Embryonic facial prominence (tissue), 1 donor: ENCODE measurements around the gene MMD.
"Not testable (repeated sequence)": the region's sequence is repeated elsewhere in the genome, so short reads cannot be mapped to it uniquely, and the experiment has no call there.

Source experiments
- DNase-seq: peaks from one replicate; pipeline ENCODE4 v3.0.0-alpha.2; 2016; ENCODE audit errors: extremely low spot score

MMD gene, protein sequence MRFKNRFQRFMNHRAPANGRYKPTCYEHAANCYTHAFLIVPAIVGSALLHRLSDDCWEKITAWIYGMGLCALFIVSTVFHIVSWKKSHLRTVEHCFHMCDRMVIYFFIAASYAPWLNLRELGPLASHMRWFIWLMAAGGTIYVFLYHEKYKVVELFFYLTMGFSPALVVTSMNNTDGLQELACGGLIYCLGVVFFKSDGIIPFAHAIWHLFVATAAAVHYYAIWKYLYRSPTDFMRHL

GRCh38 chr17:55421179-55421934 is at the start of gene MMD:
MMD (minus strand) TSS chr17:55421835; CDS start chr17:55421695, 140 bp downstream.
- DNase-seq: no peak

DNA sequence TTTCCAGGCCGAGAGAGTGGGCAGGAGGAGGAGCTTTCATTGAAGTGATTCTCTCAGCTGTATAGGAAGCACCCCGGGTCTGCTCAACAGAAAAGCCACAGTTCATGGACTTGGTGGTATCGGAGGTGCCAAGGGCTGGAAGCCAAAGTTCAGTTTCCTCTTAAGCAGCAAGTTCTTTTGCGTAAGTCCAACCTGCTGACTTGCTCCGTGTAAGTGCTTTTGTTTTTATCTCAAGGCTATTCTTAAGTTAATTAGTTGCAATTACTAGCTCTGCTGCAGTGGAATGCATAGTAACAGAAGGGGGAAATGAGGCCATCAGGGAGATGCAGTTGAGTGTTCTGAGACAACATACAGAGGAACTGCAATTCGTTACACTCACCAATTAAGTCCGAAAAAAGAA is 45.0 kb upstream of the MMD start:
- DNase-seq: no peak

GRCh38 chr17:55465771-55466170 is 44.1 kb upstream of the MMD start:
- not testable (repeated sequence) for DNase-seq

- no peak for DNase-seq
Observed at GRCh38 chr17:55463600-55463999, 42.0 kb upstream of the MMD start.

DNA sequence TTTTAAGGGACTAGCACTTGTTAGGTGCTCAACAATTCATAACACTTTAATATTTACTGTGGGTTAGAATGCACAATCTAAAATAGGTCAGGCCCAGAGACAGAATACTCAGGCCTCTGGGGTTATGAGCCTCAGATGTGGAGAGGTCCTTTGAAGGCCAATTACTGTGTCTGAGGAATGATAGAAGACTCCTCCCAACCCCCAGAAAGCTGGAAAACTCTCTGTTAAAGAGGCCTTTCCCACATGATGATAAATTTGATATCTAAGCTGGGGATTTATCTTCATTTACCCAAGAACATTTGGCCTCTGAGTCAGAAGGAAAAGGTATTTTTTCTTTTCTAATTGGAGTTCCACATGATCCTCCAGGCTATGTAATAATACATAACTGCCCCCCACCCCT is 41.1 kb upstream of the MMD start:
- DNase-seq: no peak

DNA sequence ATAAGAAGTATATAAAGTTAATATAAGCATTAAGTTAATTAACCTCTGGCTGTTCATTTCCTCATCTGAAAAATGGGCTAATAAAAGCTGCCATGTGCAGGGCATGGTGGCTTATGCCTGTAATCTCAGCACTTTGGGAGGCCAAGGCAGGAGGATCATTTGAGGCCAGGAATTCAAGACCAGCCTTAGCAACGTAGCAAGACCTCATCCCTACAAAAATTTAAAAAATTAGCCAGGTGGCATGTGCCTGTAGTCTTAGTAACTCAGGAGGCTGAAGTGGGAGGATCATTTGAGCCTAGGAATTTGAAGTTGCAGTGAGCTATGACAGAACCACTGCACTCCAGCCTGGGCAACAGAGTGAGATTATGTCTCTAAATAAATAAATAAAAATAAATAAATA is 40.6 kb upstream of the MMD start:
- DNase-seq: no peak

GRCh38 chr17:55458978-55459377 is 37.3 kb upstream of the MMD start:
- DNase-seq: no peak

DNA sequence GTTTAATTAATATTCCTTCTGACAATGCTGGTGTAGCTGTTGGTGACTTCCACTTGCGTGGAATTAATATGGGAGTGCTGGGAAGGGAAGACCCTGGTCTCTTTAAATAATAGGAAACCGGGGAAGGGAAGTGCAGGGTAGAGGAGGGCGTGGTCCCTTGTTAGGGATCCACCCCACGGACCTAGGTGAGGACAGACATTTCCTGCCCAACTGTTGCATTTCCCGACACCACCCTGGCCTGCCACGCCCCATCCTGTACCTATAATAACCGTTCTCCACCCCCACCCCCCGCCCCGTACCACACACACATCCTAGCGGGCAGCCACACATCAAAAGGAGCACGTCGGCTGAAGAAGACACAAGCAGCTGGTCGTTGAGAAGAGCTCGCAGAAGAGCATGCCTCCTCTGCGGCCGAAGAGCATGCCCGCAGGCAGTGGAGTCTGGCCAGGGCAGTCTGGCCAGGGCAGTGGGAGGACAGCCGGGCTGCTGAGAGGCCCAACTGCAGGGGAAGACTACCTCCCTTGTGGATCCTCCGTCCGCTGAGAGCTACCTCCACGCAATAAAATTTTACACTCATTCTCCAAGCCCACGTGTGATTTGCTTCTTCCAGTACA is 36.8 kb upstream of the MMD start:
- no peak for DNase-seq

- DNase-seq: no peak
Observed at GRCh38 chr17:55456307-55457240, 34.9 kb upstream of the MMD start.

DNA sequence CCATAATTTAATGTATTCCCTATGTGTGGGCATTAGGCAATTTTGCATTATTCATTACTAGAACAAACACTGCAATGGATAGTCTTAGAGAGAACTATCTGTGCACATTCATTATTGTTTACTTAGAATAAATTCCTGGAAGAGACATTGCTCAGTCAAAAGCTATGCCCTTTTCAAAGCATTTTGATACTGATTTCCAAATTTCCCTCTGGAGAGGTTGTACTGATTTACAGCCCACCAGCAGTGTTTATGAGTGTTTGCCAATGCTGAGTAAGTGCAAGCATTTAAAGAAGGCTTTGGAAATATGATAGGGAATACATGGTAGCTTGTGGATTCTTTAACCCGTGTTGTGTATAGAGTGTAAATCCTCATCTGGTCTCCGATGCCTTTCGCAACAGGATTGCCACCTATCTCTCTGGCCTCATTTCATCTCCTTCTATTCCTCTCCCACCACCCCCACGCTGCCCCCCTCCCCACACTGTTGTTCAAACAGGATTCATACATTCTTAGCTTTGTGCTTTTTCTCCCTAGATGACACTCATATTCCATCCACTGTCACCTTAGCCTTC is 33.4 kb upstream of the MMD start:
- DNase-seq: no peak

GRCh38 chr17:55453839-55454557 is 32.4 kb upstream of the MMD start:
- no peak for DNase-seq

DNA sequence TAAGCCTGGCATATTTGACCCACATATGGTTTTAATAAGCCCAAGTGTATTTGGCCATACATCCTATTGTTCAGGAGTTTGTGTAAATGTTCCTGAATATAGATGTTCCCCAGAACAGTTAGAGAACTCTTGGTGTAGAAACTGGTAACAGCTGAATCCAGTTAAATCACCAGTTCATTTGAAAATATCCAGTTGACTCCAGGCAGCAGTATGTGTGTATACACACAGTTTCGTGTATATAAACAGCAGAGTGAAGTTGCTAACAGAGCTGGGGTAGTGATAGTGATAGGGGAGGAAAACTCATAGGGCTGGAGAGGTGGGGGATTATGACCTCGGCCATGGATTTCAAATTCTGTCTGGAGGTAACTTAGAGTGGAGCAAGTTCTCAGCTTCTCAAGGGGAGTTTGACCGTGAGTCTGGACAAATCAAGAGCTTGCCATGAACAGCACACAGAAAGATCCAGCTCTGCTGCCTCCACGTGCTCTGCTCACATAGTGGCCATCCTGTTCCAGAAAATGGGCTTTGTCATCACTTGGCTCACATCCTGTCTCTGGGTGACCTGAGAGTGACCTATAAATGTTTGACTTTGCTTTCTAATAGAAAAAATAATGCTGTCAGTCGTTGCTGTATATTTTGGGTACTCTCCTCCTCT is 30.6 kb upstream of the MMD start:
- no peak for DNase-seq

DNA sequence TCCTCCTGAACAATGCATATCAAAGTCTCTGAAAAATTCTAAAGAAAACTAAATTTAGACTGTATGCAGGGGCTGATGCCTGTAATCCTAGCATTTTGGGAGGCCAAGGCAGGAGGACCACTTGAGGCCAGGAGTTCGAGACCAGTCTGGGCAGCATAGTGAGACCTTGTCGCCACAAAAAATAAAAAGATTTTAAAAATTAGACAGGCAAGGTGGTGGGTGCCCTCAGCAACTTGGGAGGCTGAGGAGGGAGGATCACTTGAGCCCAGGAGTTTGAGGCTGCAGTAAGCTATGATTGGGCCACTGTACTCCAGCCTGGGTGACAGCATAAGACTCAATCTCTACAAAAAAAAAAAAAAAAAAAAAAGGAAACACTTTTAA is 30.1 kb upstream of the MMD start:
- no peak for DNase-seq

- DNase-seq: no peak
Observed at GRCh38 chr17:55451203-55451641, 29.6 kb upstream of the MMD start.

GRCh38 chr17:55450232-55450825 is 28.7 kb upstream of the MMD start:
- no peak for DNase-seq

- no peak for DNase-seq
Observed at GRCh38 chr17:55448681-55449080, 27.0 kb upstream of the MMD start.

GRCh38 chr17:55446581-55447205 is 25.1 kb upstream of the MMD start:
- no peak for DNase-seq

DNA sequence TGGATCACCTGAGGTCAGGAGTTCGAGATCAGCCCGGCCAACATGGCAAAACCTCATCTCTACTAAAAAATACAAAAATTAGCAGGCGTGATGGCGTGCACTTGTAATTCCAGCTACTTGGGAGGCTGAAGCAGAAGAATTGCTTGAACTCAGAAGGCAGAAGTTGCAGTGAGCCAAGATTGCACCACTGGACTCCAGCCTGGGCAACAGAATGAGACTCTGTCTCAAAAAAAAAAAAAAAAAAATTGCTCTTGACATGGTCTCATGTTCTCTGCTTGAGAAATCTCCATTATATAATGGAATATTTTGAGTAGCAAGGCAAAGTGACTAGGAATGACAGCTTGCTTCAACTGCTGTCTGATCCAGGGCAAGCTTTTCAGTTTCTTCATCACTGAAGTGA is 24.4 kb upstream of the MMD start:
- not testable (repeated sequence) for DNase-seq
